K562 (cell line): Measurements from ENCODE around the gene ITPR1. TPM values are rescaled to one million over a fixed set of nuclear protein-coding genes. Genes with fewer than 3 reads are reported as not detected.

Experiments
- ADNP ChIP-seq: fragments of 200-800 bp; sonication (Bioruptor generic); IDR thresholded peaks from 2 replicates; pipeline ENCODE4 v1.6.1; 2016; ENCODE audit warnings: missing genetic modification characterization, missing compliant biosample characterization
- BRCA1 ChIP-seq, 2 experiments: fragments of 450-650 bp in 1 of 2; sonication (generic) in 1 of 2; formaldehyde crosslinking in 1 of 2; IDR thresholded peaks; 2 replicates each; pipeline versions ENCODE4 v1.5.0 to v1.6.1; 2017 to 2020; ENCODE audit warnings: mild to moderate bottlenecking in 1 of 2, missing genetic modification reagents in 1 of 2
- EHMT2 ChIP-seq: fragments of 450-650 bp; IDR thresholded peaks from 2 replicates; pipeline ENCODE4 v1.6.1; 2018; ENCODE audit warnings: antibody characterized with exemption
- ELF2 ChIP-seq: fragments of 250-450 bp; sonication (Bioruptor Pico); IDR thresholded peaks from 2 replicates; pipeline ENCODE4 v1.5.0; 2021; ENCODE audit warnings: mild to moderate bottlenecking
- ETV5 ChIP-seq: sonication (generic); formaldehyde crosslinking; IDR thresholded peaks from 2 replicates; pipeline ENCODE4 v1.4.0; 2020; ENCODE audit warnings: low read depth, mild to moderate bottlenecking, missing genetic modification reagents
- HDAC8 ChIP-seq: fragments of 450-650 bp; IDR thresholded peaks from 2 replicates; pipeline ENCODE4 v1.6.1; 2016; ENCODE audit warnings: mild to moderate bottlenecking, missing genetic modification characterization, moderate library complexity, missing compliant biosample characterization
- HMBOX1 ChIP-seq: sonication (generic); IDR thresholded peaks from 2 replicates; pipeline ENCODE4 v1.6.1; 2016
- MAFK ChIP-seq: IDR thresholded peaks from 2 replicates; pipeline ENCODE4 v1.6.1; 2011; ENCODE audit warnings: low read length, improper control_type of control experiment
- MLLT1 ChIP-seq, 2 experiments: fragments of 450-650 bp; IDR thresholded peaks; 2 replicates each; pipeline ENCODE4 v1.6.1; 2016
- MTA2 ChIP-seq: fragments of 450-650 bp; IDR thresholded peaks from 2 replicates; pipeline ENCODE4 v1.6.1; 2016; ENCODE audit warnings: low read depth
- NR4A1 ChIP-seq, 2 experiments: fragments of 250-450 bp in 1 of 2; fragments of 450-650 bp in 1 of 2; sonication (Bioruptor Pico) in 1 of 2; IDR thresholded peaks; 2 replicates each; pipeline versions ENCODE4 v1.4.0 to v1.6.1; 2016 to 2020; ENCODE audit warnings: mild to moderate bottlenecking in 2 of 2, missing compliant biosample characterization in 1 of 2, missing genetic modification characterization in 1 of 2, moderate library complexity in 1 of 2
- NRF1 ChIP-seq, 2 experiments: fragments of 450-650 bp; IDR thresholded peaks in 1 of 2; conservative IDR thresholded peaks in 1 of 2; 2 replicates each; pipeline ENCODE4 v1.6.1; 2014; ENCODE audit warnings: mild to moderate bottlenecking in 2 of 2
- PHF21A ChIP-seq: fragments of 450-650 bp; IDR thresholded peaks from 2 replicates; pipeline ENCODE4 v1.6.1; 2017; ENCODE audit warnings: low read depth, borderline replicate concordance
- PPARD ChIP-seq: fragments of 250-450 bp; sonication (Bioruptor Pico); IDR thresholded peaks from 2 replicates; pipeline ENCODE4 v1.8.0; 2022; ENCODE audit warnings: inconsistent platforms, mild to moderate bottlenecking, moderate library complexity
- RBM22 ChIP-seq: fragments of 200-400 bp; formaldehyde crosslinking; IDR thresholded peaks from 2 replicates; pipeline ENCODE4 v1.6.1; 2018; ENCODE audit warnings: low read length, low read depth; ENCODE audit not compliant: poor library complexity, severe bottlenecking
- RBM39 ChIP-seq: fragments of 200-400 bp; formaldehyde crosslinking; optimal IDR thresholded peaks from 2 replicates; pipeline ENCODE3; 2018; ENCODE audit warnings: low read depth, low read length
- RFX1 ChIP-seq: fragments of 450-650 bp; IDR thresholded peaks from 2 replicates; pipeline ENCODE4 v1.6.1; 2016; ENCODE audit warnings: mild to moderate bottlenecking, moderate library complexity
- RFX7 ChIP-seq: fragments of 250-450 bp; sonication (Bioruptor Pico); IDR thresholded peaks from 2 replicates; pipeline ENCODE4 v1.5.1; 2021; ENCODE audit warnings: mild to moderate bottlenecking
- SAFB2 ChIP-seq: fragments of 200-400 bp; formaldehyde crosslinking; IDR thresholded peaks from 2 replicates; pipeline ENCODE4 v1.6.1; 2018; ENCODE audit warnings: borderline replicate concordance, low read length, low read depth, moderate library complexity; ENCODE audit not compliant: severe bottlenecking
- SRSF9 ChIP-seq: fragments of 200-400 bp; formaldehyde crosslinking; IDR thresholded peaks from 2 replicates; pipeline ENCODE4 v1.6.1; 2017; ENCODE audit warnings: low read depth, low read length, borderline replicate concordance
- TAL1 ChIP-seq: fragments of 450-650 bp; IDR thresholded peaks from 2 replicates; pipeline ENCODE4 v1.6.1; 2016; ENCODE audit warnings: mild to moderate bottlenecking
- TCFL5 ChIP-seq: fragments of 250-450 bp; sonication (Bioruptor Pico); conservative IDR thresholded peaks from 2 replicates; pipeline ENCODE4 v1.6.1; 2021; ENCODE audit warnings: mild to moderate bottlenecking, moderate library complexity, matching md5 sums
- TRIM24 ChIP-seq, 2 experiments: fragments of 450-650 bp; IDR thresholded peaks; 2 replicates each; pipeline ENCODE4 v1.6.1; 2016
- XRCC5 ChIP-seq: fragments of 200-400 bp; formaldehyde crosslinking; IDR thresholded peaks from 2 replicates; pipeline ENCODE4 v1.6.1; 2017; ENCODE audit warnings: low read depth, mild to moderate bottlenecking, low read length
- ZC3H11A ChIP-seq: IDR thresholded peaks from 2 replicates; pipeline ENCODE4 v1.6.1; 2012; ENCODE audit warnings: low read depth, low read length, improper control_type of control experiment
- ZNF134 ChIP-seq: fragments of 250-450 bp; sonication (Bioruptor Pico); conservative IDR thresholded peaks from 2 replicates; pipeline ENCODE4 v1.4.0; 2020
- ZNF766 ChIP-seq: fragments of 200-800 bp; sonication (Bioruptor generic); conservative IDR thresholded peaks from 2 replicates; pipeline ENCODE4 v1.6.1; 2016; ENCODE audit warnings: missing genetic modification characterization, missing compliant biosample characterization
- polyA plus RNA-seq, 8 experiments: library from polyadenylated mRNA; depleted of rRNA in 4 of 8; stranded (reverse) in 5 of 8; unstranded in 3 of 8; fragments of >200 nt; fragmentation: Nextera tagmentation in 2 of 8; fragmentation: Illumina TruSeq in 1 of 8; extraction: Ambion mirVana in 2 of 8; extraction: Trizol in 1 of 8; gene quantifications; 2 replicates each; pipeline versions ENCODE4 v1.2.1 to v1.2.3, GENCODE V29; 2011 to 2014; ENCODE audit warnings: inconsistent platforms in 1 of 8, missing spikeins in 1 of 8
- total RNA-seq, 7 experiments: library from RNA; depleted of rRNA in 6 of 7; stranded (reverse); fragments of >200 nt in 6 of 7; fragmentation: Illumina TruSeq in 2 of 7; extraction: Trizol in 2 of 7; gene quantifications; 2 replicates each; pipeline versions ENCODE4 v1.2.1 to v1.2.3, GENCODE V29; 2011 to 2021; ENCODE audit warnings: low replicate concordance in 1 of 7

Gene ITPR1
- total and polyA plus RNA-seq, 9 of the 15 experiments (the other 6 are each of a cell fraction or from before 2014, with no cell fraction given) = 22.4 to 40.0 (median 27.4) TPM

- TF ChIP-seq ADNP (no peak), TAL1 (no peak), ZC3H11A (no peak), TCFL5 (no peak), EHMT2 (no peak), XRCC5 (no peak), SRSF9 (no peak), RFX7 (CRISPR knock-in tag) (no peak), RFX1 (no peak), BRCA1 (IDR thresholded peaks at IDR 0.05) (no peak), BRCA1 (CRISPR knock-in tag; IDR thresholded peaks at IDR 0.05) (no peak), RBM39 (peak; percentile 65), HMBOX1 (no peak; the same call in 1 of the 2 replicates), MTA2 (no peak), TRIM24 (IDR thresholded peaks at IDR 0.05) (peak in 1 of 2 experiments; percentile 9; a peak in 1 of 4 replicates), RBM22 (peak; percentile 25), PPARD (CRISPR knock-in tag) (no peak), NR4A1 (CRISPR knock-in tag; IDR thresholded peaks at IDR 0.05) (0 out of 2 replicates have a peak, but pooled peaks have one; percentile 13), NR4A1 (tag; IDR thresholded peaks at IDR 0.05) (no peak), MLLT1 (IDR thresholded peaks at IDR 0.05) (no peak), ZNF766 (CRISPR knock-in tag) (no peak), NRF1 (conservative IDR thresholded peaks at IDR 0.05 in 1 of 2, IDR thresholded peaks at IDR 0.05 in 1 of 2) (0 out of 4 replicates have a peak, but pooled peaks of 1 of the 2 experiments have one; percentile 4), ELF2 (CRISPR knock-in tag) (no peak), SAFB2 (no peak), ETV5 (CRISPR knock-in tag) (0 out of 2 replicates have a peak, but pooled peaks have one; percentile 33), ZNF134 (CRISPR knock-in tag) (no peak), HDAC8 (no peak), MAFK (no peak), PHF21A (0 out of 2 replicates have a peak, but pooled peaks have one; percentile 39)
These were observed 333.3 kb downstream of the ITPR1 start (continued) for GRCh38 chr3:4826237-4827100.
